Lower leg skin (tissue), 4 donors: ENCODE measurements around the gene PHTF2. TPM values are rescaled to one million over a fixed set of nuclear protein-coding genes. Genes with fewer than 3 reads are reported as not detected.

ENCODE experiments used
- DNase-seq, 2 donors: peaks; one replicate each; pipeline ENCODE4 v3.0.0-alpha.2; 2019; ENCODE audit warnings: low spot score in 2 of 2
- H3K4me3 ChIP-seq: fragments of 200-600 bp; sonication (generic); 2 replicates; pipeline ENCODE4 v1.5.1; 2017; ENCODE audit warnings: mild to moderate bottlenecking, low read depth; ENCODE audit not compliant: poor library complexity, severe bottlenecking
- POLR2A ChIP-seq, 2 donors: fragments of 450-650 bp; IDR thresholded peaks; one replicate each; pipeline ENCODE4 v1.6.1; 2016 to 2017; ENCODE audit warnings: antibody characterized with exemption in 2 of 2, mild to moderate bottlenecking in 1 of 2, moderate library complexity in 1 of 2
- WGBS, 2 donors: methylation state at CpG; one replicate each; pipeline ENCODE4 v1.1.5; 2018; 5-methylcytosine and 5-hydroxymethylcytosine counted together
- intact Hi-C: fragments of 100-400 bp; cut with DNase I; formaldehyde crosslinking; loops from one replicate; pipeline ENCODE4 v1.15.0; 2023; ENCODE audit warnings: low total_unique reads
- total RNA-seq, 4 donors: library from RNA; depleted of rRNA; stranded (reverse); fragments of >200 nt; gene quantifications; one replicate each; pipeline ENCODE4 v1.1.0, GENCODE V29; 2016
- TF ChIP-seq, protein P1 (sequence below), 3 donors: fragments of 450-650 bp; IDR thresholded peaks; one replicate each; pipeline ENCODE4 v1.5.1; 2016; ENCODE audit warnings: antibody characterized with exemption in 3 of 3, mild to moderate bottlenecking in 3 of 3, moderate library complexity in 2 of 3

PHTF2 gene
- total RNA-seq, 4 donors from 2014 or later = 6.9 to 11.9 (median 9.8) TPM

DNA sequence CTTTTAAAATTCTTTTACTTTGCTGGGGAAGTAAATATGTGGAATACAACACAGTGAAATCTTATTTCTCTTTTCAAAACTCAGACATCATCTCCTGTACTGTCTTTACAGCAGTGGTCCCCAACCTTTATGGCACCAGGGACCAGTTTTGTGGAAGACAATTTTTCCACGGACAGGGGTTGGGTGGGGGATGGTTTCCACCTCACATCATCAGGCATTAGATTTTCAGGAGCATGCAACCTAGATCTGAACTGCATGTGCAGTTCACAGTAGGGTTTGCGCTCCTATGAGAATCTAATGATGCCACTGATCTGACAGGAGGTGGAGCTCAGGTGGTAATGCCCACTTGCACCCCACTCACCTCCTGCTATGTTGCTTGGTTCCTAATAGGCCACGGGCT is 12.6 kb upstream of the PHTF2 start:
- H3K4me3 ChIP-seq = no peak overlapping the region
- TF ChIP-seq, protein P1, sequence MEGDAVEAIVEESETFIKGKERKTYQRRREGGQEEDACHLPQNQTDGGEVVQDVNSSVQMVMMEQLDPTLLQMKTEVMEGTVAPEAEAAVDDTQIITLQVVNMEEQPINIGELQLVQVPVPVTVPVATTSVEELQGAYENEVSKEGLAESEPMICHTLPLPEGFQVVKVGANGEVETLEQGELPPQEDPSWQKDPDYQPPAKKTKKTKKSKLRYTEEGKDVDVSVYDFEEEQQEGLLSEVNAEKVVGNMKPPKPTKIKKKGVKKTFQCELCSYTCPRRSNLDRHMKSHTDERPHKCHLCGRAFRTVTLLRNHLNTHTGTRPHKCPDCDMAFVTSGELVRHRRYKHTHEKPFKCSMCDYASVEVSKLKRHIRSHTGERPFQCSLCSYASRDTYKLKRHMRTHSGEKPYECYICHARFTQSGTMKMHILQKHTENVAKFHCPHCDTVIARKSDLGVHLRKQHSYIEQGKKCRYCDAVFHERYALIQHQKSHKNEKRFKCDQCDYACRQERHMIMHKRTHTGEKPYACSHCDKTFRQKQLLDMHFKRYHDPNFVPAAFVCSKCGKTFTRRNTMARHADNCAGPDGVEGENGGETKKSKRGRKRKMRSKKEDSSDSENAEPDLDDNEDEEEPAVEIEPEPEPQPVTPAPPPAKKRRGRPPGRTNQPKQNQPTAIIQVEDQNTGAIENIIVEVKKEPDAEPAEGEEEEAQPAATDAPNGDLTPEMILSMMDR (IDR thresholded peaks at IDR 0.05) = no peak
- TF ChIP-seq POLR2A (IDR thresholded peaks at IDR 0.05) = no peak
- WGBS, 2 donors = 90 to 97% methylated on average over 3 of the region's 3 CpGs
- DNase-seq = no peak
- intact Hi-C loops = no loop called here

DNA sequence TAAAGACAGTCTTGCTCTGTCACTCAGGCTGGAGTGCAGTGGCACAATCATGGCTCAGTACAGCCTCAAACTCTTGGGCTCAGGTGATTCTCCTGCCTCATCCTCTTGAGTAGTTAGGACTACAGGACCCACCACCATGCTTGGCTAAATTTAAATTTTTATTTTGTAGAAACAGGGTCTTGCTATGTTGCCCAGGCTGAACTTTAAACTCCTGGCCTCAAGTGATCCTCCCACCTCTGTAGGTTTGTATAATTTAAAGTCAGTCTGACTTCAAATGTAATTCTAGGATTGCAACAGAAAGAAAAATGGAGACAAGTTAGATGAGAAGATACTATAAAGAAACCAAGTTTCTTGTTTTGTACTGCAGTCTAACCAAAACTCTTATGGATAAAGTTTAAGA is 11.8 kb upstream of the PHTF2 start:
- no peak for DNase-seq
- intact Hi-C loops = no loop called here
- no peak overlapping the region for H3K4me3 ChIP-seq
- TF ChIP-seq POLR2A (IDR thresholded peaks at IDR 0.05) = no peak
- TF ChIP-seq, protein P1 (IDR thresholded peaks at IDR 0.05) = no peak

DNA sequence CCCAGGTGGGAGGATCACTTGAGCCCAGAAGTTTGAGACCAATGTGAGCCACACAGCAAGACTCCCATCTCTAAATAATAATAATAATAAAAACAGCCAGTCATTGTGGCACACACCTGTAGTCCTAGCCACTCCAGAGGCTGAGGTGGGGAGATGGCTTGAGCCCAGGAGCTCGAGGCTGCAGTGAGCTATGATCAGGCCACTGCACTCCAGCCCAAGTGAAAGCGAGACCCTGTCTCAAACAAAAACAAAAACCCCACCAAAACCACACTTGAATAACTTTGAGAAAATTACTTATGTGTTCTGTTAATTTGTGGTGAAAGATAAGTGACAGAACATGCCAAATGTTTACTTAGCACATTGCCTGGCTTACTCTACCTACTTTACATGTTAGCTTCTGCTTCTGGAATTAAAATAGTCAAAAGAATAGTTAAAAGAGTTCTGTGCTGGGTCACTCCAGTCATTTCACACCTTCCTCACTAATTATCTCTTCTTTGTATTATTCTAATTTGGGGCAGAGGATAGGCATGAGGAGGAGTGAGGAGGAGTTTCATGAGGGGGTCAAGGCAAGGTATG is 10.2 kb upstream of the PHTF2 start:
- no peak overlapping the region for H3K4me3 ChIP-seq
- TF ChIP-seq POLR2A (IDR thresholded peaks at IDR 0.05) = no peak
- TF ChIP-seq, protein P1 (IDR thresholded peaks at IDR 0.05) = no peak
- intact Hi-C loops = no loop called here
- no peak for DNase-seq
- 95 to 98% methylated on average over 2 of the region's 2 CpGs for WGBS, 2 donors

DNA sequence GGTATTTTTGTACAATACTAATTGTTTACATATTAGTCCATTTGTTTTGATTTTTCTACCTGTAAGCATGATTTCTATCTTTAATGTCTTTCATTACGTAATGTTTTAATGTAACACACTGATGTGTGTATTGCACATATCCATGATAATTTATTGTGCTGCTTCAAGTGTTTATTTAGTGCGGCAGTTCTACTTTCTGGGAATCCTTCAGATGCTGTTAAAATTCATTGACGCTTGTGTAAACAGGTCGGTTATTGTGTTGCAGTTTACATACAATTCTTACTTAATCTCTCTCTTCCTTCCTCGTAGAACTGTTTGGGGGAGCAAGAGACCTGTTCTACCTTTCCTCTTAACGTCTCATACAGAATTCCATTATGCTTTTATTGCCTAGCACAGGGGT is 7.2 kb upstream of the PHTF2 start:
- TF ChIP-seq, protein P1 (IDR thresholded peaks at IDR 0.05) = no peak
- no peak for TF ChIP-seq POLR2A (IDR thresholded peaks at IDR 0.05)
- 77% methylated on average over 6 of the region's 6 CpGs for WGBS, 2 donors
- DNase-seq = no peak
- intact Hi-C loops = no loop called here
- H3K4me3 ChIP-seq = no peak overlapping the region

DNA sequence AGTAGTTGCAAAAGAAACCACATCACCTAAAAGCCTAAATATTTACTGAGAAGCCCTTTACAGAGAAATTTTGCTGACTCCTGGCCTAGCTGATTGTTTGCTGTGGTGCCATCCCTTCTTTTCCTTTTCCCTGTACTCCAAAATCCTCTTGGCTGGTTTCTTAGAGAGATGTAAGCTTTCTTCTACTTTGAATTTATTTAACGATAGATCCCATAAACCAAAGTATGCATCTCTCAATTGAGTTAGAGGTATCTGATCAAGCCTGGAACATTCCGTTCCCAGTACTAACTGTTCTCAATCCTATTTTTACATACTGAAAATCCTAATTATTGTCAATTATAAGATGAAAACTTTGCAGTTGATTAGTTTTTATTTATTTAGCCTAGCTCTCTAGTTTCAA is 6.6 kb upstream of the PHTF2 start:
- DNase-seq = no peak
- intact Hi-C loops = no loop called here

More for the DNA sequence above, 6.6 kb upstream of the PHTF2 start:
- H3K4me3 ChIP-seq = no peak overlapping the region
- TF ChIP-seq POLR2A (IDR thresholded peaks at IDR 0.05) = no peak
- TF ChIP-seq, protein P1 (IDR thresholded peaks at IDR 0.05) = no peak
- WGBS, 2 donors = 80 to 88% methylated on average over 2 of the region's 2 CpGs
